Ovary (tissue), 3 donors: Measurements from ENCODE around the gene MTO1.

ENCODE experiments used
- EP300 ChIP-seq: sonication (generic); formaldehyde crosslinking; IDR thresholded peaks from one replicate; pipeline ENCODE4 v1.6.1; 2017; ENCODE audit warnings: antibody characterized with exemption
- TF ChIP-seq, protein P1 (sequence below), 3 donors: fragments of 450-650 bp in 2 of 3; fragments of 200-600 bp in 1 of 3; IDR thresholded peaks; one replicate each; pipeline versions ENCODE4 v1.5.1 to v1.8.0; 2016 to 2022; ENCODE audit warnings: antibody characterized with exemption in 3 of 3, mild to moderate bottlenecking in 1 of 3
- donor health status: DM: no; HTN: no; CAD: no.

DNA sequence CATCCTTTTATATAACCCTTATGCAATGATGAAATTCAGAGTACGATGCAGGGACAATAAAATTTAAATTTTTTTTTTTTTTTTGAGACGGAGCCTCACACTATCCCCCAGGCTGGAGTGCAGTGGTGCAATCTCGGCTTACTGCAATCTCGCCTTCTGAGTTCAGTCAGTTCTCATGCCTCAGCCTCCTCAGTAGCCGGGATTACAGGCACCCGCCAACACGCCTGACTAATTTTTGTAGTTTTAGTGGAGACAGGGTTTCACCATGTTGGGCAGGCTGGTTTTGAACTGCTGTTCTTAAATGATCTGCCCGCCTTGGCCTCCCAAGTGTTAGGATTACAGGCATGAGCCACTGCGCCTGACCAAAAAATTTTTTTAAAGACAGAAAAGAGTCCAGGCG, 15.2 kb downstream of the MTO1 start:
- TF ChIP-seq, protein P1, sequence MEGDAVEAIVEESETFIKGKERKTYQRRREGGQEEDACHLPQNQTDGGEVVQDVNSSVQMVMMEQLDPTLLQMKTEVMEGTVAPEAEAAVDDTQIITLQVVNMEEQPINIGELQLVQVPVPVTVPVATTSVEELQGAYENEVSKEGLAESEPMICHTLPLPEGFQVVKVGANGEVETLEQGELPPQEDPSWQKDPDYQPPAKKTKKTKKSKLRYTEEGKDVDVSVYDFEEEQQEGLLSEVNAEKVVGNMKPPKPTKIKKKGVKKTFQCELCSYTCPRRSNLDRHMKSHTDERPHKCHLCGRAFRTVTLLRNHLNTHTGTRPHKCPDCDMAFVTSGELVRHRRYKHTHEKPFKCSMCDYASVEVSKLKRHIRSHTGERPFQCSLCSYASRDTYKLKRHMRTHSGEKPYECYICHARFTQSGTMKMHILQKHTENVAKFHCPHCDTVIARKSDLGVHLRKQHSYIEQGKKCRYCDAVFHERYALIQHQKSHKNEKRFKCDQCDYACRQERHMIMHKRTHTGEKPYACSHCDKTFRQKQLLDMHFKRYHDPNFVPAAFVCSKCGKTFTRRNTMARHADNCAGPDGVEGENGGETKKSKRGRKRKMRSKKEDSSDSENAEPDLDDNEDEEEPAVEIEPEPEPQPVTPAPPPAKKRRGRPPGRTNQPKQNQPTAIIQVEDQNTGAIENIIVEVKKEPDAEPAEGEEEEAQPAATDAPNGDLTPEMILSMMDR (IDR thresholded peaks at IDR 0.05), result no peak
- TF ChIP-seq EP300, result no peak
